Astrocyte (in vitro differentiated cells and primary cell): ENCODE data around the gene MAPRE2.

ENCODE experiments used
- EZH2 ChIP-seq: IDR thresholded peaks from 2 replicates; pipeline ENCODE4 v1.6.1; 2012; ENCODE audit warnings: mild to moderate bottlenecking, low read length, inconsistent platforms; ENCODE audit not compliant: insufficient read depth
- TF ChIP-seq, protein P1 (sequence below): IDR thresholded peaks from 2 replicates; pipeline ENCODE4 v1.5.1; 2011; ENCODE audit warnings: low read depth, mild to moderate bottlenecking, inconsistent platforms, low read length, moderate library complexity; ENCODE audit not compliant: insufficient read depth

DNA sequence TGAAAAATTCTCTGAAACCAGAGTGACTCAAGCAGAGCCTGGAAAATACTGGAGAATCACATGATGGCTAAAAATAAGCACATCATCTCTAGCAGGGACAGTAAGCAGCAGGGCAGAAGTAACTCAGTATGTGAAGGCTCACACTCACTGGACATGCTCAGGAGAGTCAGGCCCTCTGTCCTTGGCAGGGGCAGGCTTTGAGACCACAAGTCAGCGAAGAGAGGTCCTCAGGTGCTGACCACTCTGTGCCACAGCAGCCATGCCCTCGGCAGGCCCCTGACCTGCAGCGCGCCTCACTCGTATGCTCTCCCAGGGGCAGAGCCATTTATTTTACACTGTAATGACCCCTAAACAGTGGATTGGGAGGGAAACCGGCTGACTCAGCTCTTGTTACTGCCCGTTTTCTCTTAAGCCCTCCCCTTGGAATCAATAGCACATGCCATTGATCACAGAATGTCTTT is 76.8 kb downstream of the MAPRE2 start:
- TF ChIP-seq, protein P1, sequence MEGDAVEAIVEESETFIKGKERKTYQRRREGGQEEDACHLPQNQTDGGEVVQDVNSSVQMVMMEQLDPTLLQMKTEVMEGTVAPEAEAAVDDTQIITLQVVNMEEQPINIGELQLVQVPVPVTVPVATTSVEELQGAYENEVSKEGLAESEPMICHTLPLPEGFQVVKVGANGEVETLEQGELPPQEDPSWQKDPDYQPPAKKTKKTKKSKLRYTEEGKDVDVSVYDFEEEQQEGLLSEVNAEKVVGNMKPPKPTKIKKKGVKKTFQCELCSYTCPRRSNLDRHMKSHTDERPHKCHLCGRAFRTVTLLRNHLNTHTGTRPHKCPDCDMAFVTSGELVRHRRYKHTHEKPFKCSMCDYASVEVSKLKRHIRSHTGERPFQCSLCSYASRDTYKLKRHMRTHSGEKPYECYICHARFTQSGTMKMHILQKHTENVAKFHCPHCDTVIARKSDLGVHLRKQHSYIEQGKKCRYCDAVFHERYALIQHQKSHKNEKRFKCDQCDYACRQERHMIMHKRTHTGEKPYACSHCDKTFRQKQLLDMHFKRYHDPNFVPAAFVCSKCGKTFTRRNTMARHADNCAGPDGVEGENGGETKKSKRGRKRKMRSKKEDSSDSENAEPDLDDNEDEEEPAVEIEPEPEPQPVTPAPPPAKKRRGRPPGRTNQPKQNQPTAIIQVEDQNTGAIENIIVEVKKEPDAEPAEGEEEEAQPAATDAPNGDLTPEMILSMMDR = no peak
- no peak for TF ChIP-seq EZH2
